H1 (cell line): ENCODE results near the gene CEACAM16. TPM values are rescaled to one million over a fixed set of nuclear protein-coding genes. Genes with fewer than 3 reads are reported as not detected.

Source experiments
- CTCF ChIA-PET: fragments of 300-600 bp; sonication (Branson Sonifier 250); formaldehyde crosslinking; loops from one replicate; lab custom pipeline; 2021; ENCODE audit not compliant: partially characterized antibody; lab: Charles Lee
- POLR2A ChIA-PET: fragments of 300-600 bp; sonication (Branson Sonifier 250); formaldehyde crosslinking; loops from one replicate; lab custom pipeline; 2021; ENCODE audit warnings: inconsistent platforms; ENCODE audit not compliant: partially characterized antibody; lab: Charles Lee
- DNase-seq, 2 experiments: peaks; one replicate each; pipeline versions ENCODE4 v3.0.0 to v3.0.0-alpha.2; 2010 to 2022; ENCODE audit warnings: low spot score in 2 of 2, low read depth in 1 of 2, mixed read lengths in 1 of 2
- FAIRE-seq: peaks from 2 replicates; lab custom pipeline; 2011; peaks lifted over from hg19 to GRCh38; lab: Jason Lieb, UNC
- H2AFZ ChIP-seq: 2 replicates; pipeline ENCODE4 v1.8.1; 2012; ENCODE audit warnings: low read length, inconsistent platforms
- H2AK5ac ChIP-seq: 2 replicates; pipeline ENCODE4 v1.6.1; 2013; ENCODE audit warnings: low read depth, low read length
- H2BK120ac ChIP-seq: replicated peaks from 2 replicates; pipeline ENCODE3; 2013; ENCODE audit warnings: low read depth, low read length, inconsistent platforms
- H2BK12ac ChIP-seq: 2 replicates; pipeline ENCODE4 v1.6.1; 2013; ENCODE audit warnings: low read depth, low read length
- H2BK15ac ChIP-seq: 2 replicates; pipeline ENCODE4 v1.6.1; 2013; ENCODE audit warnings: low read length
- H2BK20ac ChIP-seq: 2 replicates; pipeline ENCODE4 v1.6.1; 2013; ENCODE audit warnings: low read length
- H2BK5ac ChIP-seq: 2 replicates; pipeline ENCODE4 v1.6.1; 2013; ENCODE audit warnings: low read depth, low read length
- H3K14ac ChIP-seq: 2 replicates; pipeline ENCODE4 v1.6.1; 2013; ENCODE audit warnings: inconsistent platforms; ENCODE audit not compliant: insufficient read length
- H3K18ac ChIP-seq: 2 replicates; pipeline ENCODE4 v1.6.1; 2013; ENCODE audit warnings: low read length; ENCODE audit errors: extremely low read depth
- H3K23ac ChIP-seq: 2 replicates; pipeline ENCODE4 v1.6.1; 2013; ENCODE audit warnings: inconsistent platforms; ENCODE audit not compliant: insufficient read length
- H3K23me2 ChIP-seq: 2 replicates; pipeline ENCODE4 v1.6.1; 2013; ENCODE audit warnings: low read depth, low read length
- H3K27ac ChIP-seq: 2 replicates; pipeline ENCODE4 v1.6.1; 2011; ENCODE audit warnings: low read depth, low read length, inconsistent platforms
- H3K27me3 ChIP-seq, 4 experiments: replicated peaks in 1 of 4; 1 replicate in 1 of 4; 2 replicates in 3 of 4; pipeline versions ENCODE4 v1.6.1 to v1.8.1; 2011 to 2013; ENCODE audit warnings: low read length in 3 of 4, mild to moderate bottlenecking in 3 of 4, inconsistent platforms in 2 of 4, mixed read lengths in 2 of 4, moderate library complexity in 1 of 4; ENCODE audit not compliant: control insufficient read depth in 3 of 4, insufficient read depth in 3 of 4; ENCODE audit errors: extremely low read depth in 1 of 4
- H3K36me3 ChIP-seq, 4 experiments: 2 replicates each; pipeline versions ENCODE4 v1.6.1 to v1.8.1; 2011 to 2013; ENCODE audit warnings: mild to moderate bottlenecking in 4 of 4, low read length in 3 of 4, moderate library complexity in 2 of 4, control low read depth in 1 of 4, inconsistent platforms in 1 of 4; ENCODE audit not compliant: insufficient read depth in 4 of 4, control insufficient read depth in 2 of 4
- H3K4ac ChIP-seq: replicated peaks from 2 replicates; pipeline ENCODE3; 2013; ENCODE audit warnings: low read length, low read depth, mixed read lengths, inconsistent platforms; ENCODE audit not compliant: insufficient read length
- H3K4me1 ChIP-seq, 4 experiments: replicated peaks in 1 of 4; 1 replicate in 1 of 4; 2 replicates in 3 of 4; pipeline versions ENCODE4 v1.6.1 to v1.8.1; 2011 to 2013; ENCODE audit warnings: low read length in 3 of 4, inconsistent platforms in 2 of 4, mixed read lengths in 1 of 4; ENCODE audit not compliant: insufficient read depth in 4 of 4, control insufficient read depth in 3 of 4
- H3K4me2 ChIP-seq, 2 experiments: 2 replicates each; pipeline versions ENCODE4 v1.6.1 to v1.8.1; 2011 to 2013; ENCODE audit warnings: low read depth in 2 of 2, low read length in 2 of 2, control low read depth in 1 of 2, inconsistent platforms in 1 of 2, mild to moderate bottlenecking in 1 of 2; ENCODE audit not compliant: insufficient read depth in 1 of 2
- H3K4me3 ChIP-seq, 4 experiments: fragments of 200-600, 300-600 bp in 1 of 4; sonication (generic), shearing (Covaris generic), sonication (Bioruptor Twin) in 1 of 4; 2 replicates each; pipeline versions ENCODE4 v1.5.1 to v1.8.1; 2011 to 2016; ENCODE audit warnings: low read length in 4 of 4, low read depth in 3 of 4, control low read depth in 2 of 4, inconsistent platforms in 2 of 4, mild to moderate bottlenecking in 2 of 4, mixed read lengths in 1 of 4, moderate library complexity in 1 of 4; ENCODE audit not compliant: insufficient read depth in 2 of 4; ENCODE audit errors: extremely low read depth in 1 of 4
- H3K56ac ChIP-seq: replicated peaks from 2 replicates; pipeline ENCODE3; 2013; ENCODE audit warnings: low read depth, mild to moderate bottlenecking, mixed read lengths, low read length, inconsistent platforms; ENCODE audit not compliant: insufficient read length
- H3K79me1 ChIP-seq: 2 replicates; pipeline ENCODE4 v1.6.1; 2013; ENCODE audit warnings: low read depth, low read length, control low read depth
- H3K79me2 ChIP-seq, 2 experiments: 2 replicates each; pipeline versions ENCODE4 v1.6.1 to v1.8.1; 2012 to 2013; ENCODE audit warnings: low read length in 2 of 2, mild to moderate bottlenecking in 2 of 2, inconsistent platforms in 1 of 2; ENCODE audit not compliant: insufficient read depth in 2 of 2, control insufficient read depth in 1 of 2
- H3K9ac ChIP-seq, 4 experiments: replicated peaks in 1 of 4; 1 replicate in 1 of 4; 2 replicates in 3 of 4; pipeline versions ENCODE4 v1.6.1 to v1.8.1; 2011 to 2013; ENCODE audit warnings: low read depth in 3 of 4, low read length in 3 of 4, control low read depth in 2 of 4, mild to moderate bottlenecking in 2 of 4, moderate library complexity in 2 of 4, inconsistent platforms in 1 of 4; ENCODE audit errors: extremely low read depth in 1 of 4
- H3K9me3 ChIP-seq, 2 experiments: 2 replicates each; pipeline versions ENCODE4 v1.6.1 to v1.8.1; 2012 to 2013; ENCODE audit warnings: mild to moderate bottlenecking in 2 of 2, moderate library complexity in 2 of 2, control low read depth in 1 of 2, inconsistent platforms in 1 of 2, low read depth in 1 of 2, low read length in 1 of 2, mixed read lengths in 1 of 2; ENCODE audit not compliant: insufficient read depth in 2 of 2
- H4K20me1 ChIP-seq, 2 experiments: replicated peaks in 1 of 2; 2 replicates each; pipeline versions ENCODE3 to v1.8.1; 2011 to 2013; ENCODE audit warnings: inconsistent platforms in 2 of 2, low read length in 2 of 2, mild to moderate bottlenecking in 1 of 2; ENCODE audit not compliant: insufficient read depth in 2 of 2, control insufficient read depth in 1 of 2
- H4K5ac ChIP-seq: 2 replicates; pipeline ENCODE4 v1.6.1; 2013; ENCODE audit warnings: low read length, low read depth, mixed read lengths, inconsistent platforms; ENCODE audit not compliant: insufficient read length
- H4K8ac ChIP-seq: 2 replicates; pipeline ENCODE4 v1.8.0; 2013; ENCODE audit warnings: mild to moderate bottlenecking, moderate library complexity, low read length, inconsistent platforms; ENCODE audit not compliant: insufficient read depth; ENCODE audit errors: extremely low read depth
- H4K91ac ChIP-seq: replicated peaks from 2 replicates; pipeline ENCODE3; 2013; ENCODE audit warnings: low read length, mixed read lengths, inconsistent platforms; ENCODE audit not compliant: insufficient read length
- BCL11A ChIP-seq, 2 experiments: IDR thresholded peaks; one replicate each; pipeline ENCODE4 v1.6.1; 2011; ENCODE audit warnings: low read depth in 2 of 2, low read length in 2 of 2, mild to moderate bottlenecking in 2 of 2
- BRCA1 ChIP-seq: IDR thresholded peaks from 2 replicates; pipeline ENCODE4 v1.6.1; 2012; ENCODE audit warnings: low read depth, low read length, improper control_type of control experiment
- CBX8 ChIP-seq: fragments of 300-800, 300-1000 bp; sonication (generic); IDR thresholded peaks from 2 replicates; pipeline ENCODE4 v1.7.1; 2016; ENCODE audit warnings: low read depth, low read length, borderline replicate concordance
- EZH2 ChIP-seq: fragments of 200-600 bp; sonication (generic); IDR thresholded peaks from 2 replicates; pipeline ENCODE4 v1.7.1; 2012; ENCODE audit warnings: low read depth, mild to moderate bottlenecking, moderate library complexity, low read length, inconsistent platforms; ENCODE audit not compliant: severe bottlenecking
- HDAC2 ChIP-seq, 2 experiments: fragments of 300-600 bp in 1 of 2; sonication (generic) in 1 of 2; IDR thresholded peaks; 2 replicates each; pipeline ENCODE4 v1.6.1; 2011 to 2012; ENCODE audit warnings: low read depth in 2 of 2, low read length in 2 of 2, mild to moderate bottlenecking in 2 of 2, moderate library complexity in 2 of 2, borderline replicate concordance in 1 of 2, inconsistent platforms in 1 of 2
- KDM5A ChIP-seq: fragments of 200-600 bp; IDR thresholded peaks from 2 replicates; pipeline ENCODE4 v1.7.1; 2012; ENCODE audit warnings: mild to moderate bottlenecking, low read length, inconsistent platforms, mixed read lengths
- POLR2AphosphoS5 ChIP-seq: IDR thresholded peaks from 2 replicates; pipeline ENCODE4 v1.6.1; 2011; ENCODE audit warnings: low read depth, low read length
- RXRA ChIP-seq: IDR thresholded peaks from 2 replicates; pipeline ENCODE4 v1.6.1; 2011; ENCODE audit warnings: low read depth, mild to moderate bottlenecking, low read length, moderate library complexity; ENCODE audit not compliant: insufficient read depth
- SP1 ChIP-seq: IDR thresholded peaks from 2 replicates; pipeline ENCODE4 v1.6.1; 2011; ENCODE audit warnings: low read depth, low read length
- SP4 ChIP-seq: IDR thresholded peaks from 2 replicates; pipeline ENCODE4 v1.6.1; 2012; ENCODE audit warnings: low read length, inconsistent platforms
- TAF7 ChIP-seq: optimal IDR thresholded peaks from 2 replicates; pipeline ENCODE3; 2011; ENCODE audit warnings: low read depth, mild to moderate bottlenecking, inconsistent platforms, low read length, moderate library complexity, borderline replicate concordance
- TCF12 ChIP-seq: IDR thresholded peaks from 2 replicates; pipeline ENCODE4 v1.6.1; 2011; ENCODE audit warnings: low read depth, mild to moderate bottlenecking, low read length
- WGBS, 2 experiments: shearing (Covaris generic) in 1 of 2; methylation state at CpG; one replicate each; pipeline versions ENCODE4 v1.1.6 to v1.1.7; 2013 to 2015; ENCODE audit warnings: low lambda C conversion rate in 2 of 2, mixed read lengths in 2 of 2, inconsistent platforms in 1 of 2, low coverage in 1 of 2, missing lambda C conversion rate in 1 of 2; ENCODE audit not compliant: insufficient replicate concordance in 2 of 2, insufficient coverage in 1 of 2, insufficient read length in 1 of 2; ENCODE audit errors: extremely low coverage in 1 of 2, missing lambda C conversion rate in 1 of 2; 5-methylcytosine and 5-hydroxymethylcytosine counted together
- polyA plus RNA-seq, 7 experiments: library from polyadenylated mRNA; depleted of rRNA in 3 of 7; stranded (reverse) in 5 of 7; unstranded in 2 of 7; fragments of >200 nt in 5 of 7; fragments of 200-250 nt in 2 of 7; gene quantifications; 1 replicate in 5 of 7; 2 replicates in 1 of 7; 4 replicates in 1 of 7; pipeline versions ENCODE4 v1.2.1 to v1.2.3, GENCODE V29; 2011 to 2013; ENCODE audit warnings: missing spikeins in 2 of 7, mixed read lengths in 2 of 7
- total RNA-seq: library from RNA; stranded (reverse); fragmentation: NEBNext Ultra II Directional; extraction: Animal tissue kit (Norgen Biotek cat#: 25700); gene quantifications from 2 replicates; pipeline ENCODE4 v1.2.1, GENCODE V29; 2021

The CEACAM16 gene
- total and polyA plus RNA-seq, 2 of the 8 experiments (the other 6 are each of a cell fraction or from before 2014, with no cell fraction given), result not detected

DNA sequence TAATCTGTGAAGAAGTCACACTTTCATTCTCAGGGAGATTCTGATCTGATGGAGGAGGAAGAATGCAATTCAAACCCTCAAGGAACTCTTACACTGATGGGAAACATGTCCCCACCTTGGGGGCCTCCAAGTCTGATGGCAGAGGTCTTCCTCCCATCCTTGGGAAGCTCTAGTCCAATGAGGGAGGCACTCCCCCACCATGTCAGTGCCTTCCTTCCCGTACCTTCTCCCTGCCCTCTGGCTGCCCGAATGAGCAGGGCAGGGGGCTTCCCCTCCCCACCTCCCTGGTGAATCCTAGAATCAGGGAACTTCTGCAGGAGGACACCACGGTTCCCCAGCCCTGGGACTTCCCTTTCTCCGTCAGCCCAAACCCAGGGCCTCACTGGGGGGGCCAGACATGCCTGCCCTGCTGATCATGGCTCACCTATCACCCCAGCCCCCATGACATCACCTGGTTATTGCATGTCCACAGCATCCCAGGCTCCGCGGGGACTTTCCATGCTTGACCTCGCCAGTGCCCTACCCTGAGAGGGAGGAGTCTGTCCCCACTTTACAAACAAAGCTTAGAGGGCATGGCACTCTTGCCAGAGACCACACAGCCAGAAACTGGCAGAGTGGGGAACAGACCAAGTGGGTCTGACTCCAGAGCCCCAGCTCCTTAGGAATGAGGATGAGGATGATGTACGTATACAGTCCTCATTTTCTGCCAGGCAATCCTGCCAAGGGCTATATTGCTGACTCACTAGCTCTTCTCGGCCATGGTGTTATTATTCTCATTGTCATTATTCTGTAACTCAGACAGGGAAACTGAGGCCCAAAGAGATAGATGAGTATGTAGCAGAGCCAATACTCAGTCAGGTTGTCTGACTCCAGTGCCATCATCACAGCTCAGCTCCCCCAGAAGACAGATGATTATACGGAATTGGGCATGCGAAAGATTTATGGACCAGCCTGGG, 39.9 kb downstream of the CEACAM16 start:
- H2AK5ac ChIP-seq, result no peak overlapping the region
- no peak overlapping the region for H3K4me2 ChIP-seq
- ChIA-PET CTCF (interaction anchor here (0.8 to 9.4 kb wide), 14 partner anchors 8 to 187 kb away, joined by 3 to 91 read pairs (median 4); no protein-coding TSS in a partner anchor), POLR2A (interaction anchor here (0.8 to 1.3 kb wide), 3 partner anchors 11 to 20 kb away, joined by 3 to 4 read pairs (median 3); no protein-coding TSS in a partner anchor)
- no peak overlapping the region for H2BK15ac ChIP-seq
- H3K56ac ChIP-seq, result no peak overlapping the region
- H4K5ac ChIP-seq, result no peak overlapping the region
- no peak overlapping the region for H2BK20ac ChIP-seq
- no peak overlapping the region for H2BK120ac ChIP-seq
- WGBS, 2 experiments, result 83% methylated on average over 11 of the region's 11 CpGs; no CpG with 5 or more reads in 1 of the 2 experiments
- H3K23me2 ChIP-seq, result no peaks in the 10 kb centered on the region
- H3K79me2 ChIP-seq, result no peaks in the 10 kb centered on the region
- H3K18ac ChIP-seq, result no peak overlapping the region
- H2BK12ac ChIP-seq, result peak overlapping the region; percentile 31; the same call in 1 of the 2 replicates
- H3K4ac ChIP-seq, result no peak overlapping the region
- peaks cover 0 to 3% (median 0%) of the 10 kb centered on the region in 4 experiments; a peak in 1 of 7 replicates for H3K27me3 ChIP-seq
- H3K4me1 ChIP-seq, result peaks cover 0 to 4% (median 2%) of the 10 kb centered on the region in 4 experiments; a peak in 4 of 7 replicates
- no peak overlapping the region for H3K9ac ChIP-seq
- no peaks in the 10 kb centered on the region for H4K20me1 ChIP-seq
- no peaks in the 10 kb centered on the region for H3K9me3 ChIP-seq
- no peak overlapping the region for H3K23ac ChIP-seq
- no peak for FAIRE-seq
- no peak overlapping the region for H3K14ac ChIP-seq
- H2BK5ac ChIP-seq, result no peak overlapping the region
- no peaks in the 10 kb centered on the region for H3K79me1 ChIP-seq
- no peak overlapping the region for H2AFZ ChIP-seq
- DNase-seq, result no peak
- H4K8ac ChIP-seq, result no peak overlapping the region
- no peak overlapping the region for H3K4me3 ChIP-seq
- H4K91ac ChIP-seq, result no peak overlapping the region
- no peaks in the 10 kb centered on the region for H3K36me3 ChIP-seq
- H3K27ac ChIP-seq, result no peak overlapping the region
- TF ChIP-seq POLR2AphosphoS5 (no peak), HDAC2 (IDR thresholded peaks at IDR 0.05; ENCODE audit: borderline replicate concordance in 1 of 2, low read depth in 2 of 2, low read length in 2 of 2) (no peak), BCL11A (IDR thresholded peaks at IDR 0.05; ENCODE audit: low read depth in 2 of 2, low read length in 2 of 2) (no peak), SP1 (no peak), KDM5A (no peak), SP4 (no peak), CBX8 (no peak), TCF12 (no peak), BRCA1 (no peak), TAF7 (no peak), RXRA (no peak), EZH2 (no peak)
